Trophoblast cell (in vitro differentiated cells and primary cell): ENCODE measurements around the gene EPN2.

Experiments
- DNase-seq, 2 donors: peaks; one replicate each; pipeline ENCODE4 v3.0.0-alpha.2; 2016
- H2AFZ ChIP-seq: 2 replicates; pipeline ENCODE4 v1.6.1; 2013; ENCODE audit warnings: low read length, moderate library complexity, mild to moderate bottlenecking; ENCODE audit not compliant: insufficient read depth, poor library complexity
- H2AK5ac ChIP-seq: 2 replicates; pipeline ENCODE4 v1.6.1; 2013; ENCODE audit warnings: mild to moderate bottlenecking, low read length
- H2BK120ac ChIP-seq: 2 replicates; pipeline ENCODE4 v1.6.1; 2013; ENCODE audit warnings: low read length, mild to moderate bottlenecking, moderate library complexity; ENCODE audit not compliant: insufficient read depth, poor library complexity
- H2BK12ac ChIP-seq: 2 replicates; pipeline ENCODE4 v1.6.1; 2013; ENCODE audit warnings: mild to moderate bottlenecking, low read length, moderate library complexity
- H2BK5ac ChIP-seq: 2 replicates; pipeline ENCODE4 v1.6.1; 2013; ENCODE audit warnings: low read length, low read depth, moderate library complexity, mild to moderate bottlenecking; ENCODE audit not compliant: poor library complexity
- H3K14ac ChIP-seq: 2 replicates; pipeline ENCODE4 v1.6.1; 2013; ENCODE audit warnings: mild to moderate bottlenecking, low read length
- H3K18ac ChIP-seq: 2 replicates; pipeline ENCODE4 v1.6.1; 2013; ENCODE audit warnings: mild to moderate bottlenecking, low read length
- H3K23ac ChIP-seq: 2 replicates; pipeline ENCODE4 v1.6.1; 2013; ENCODE audit warnings: low read length
- H3K27ac ChIP-seq: 2 replicates; pipeline ENCODE4 v1.5.1; 2013; ENCODE audit warnings: low read depth, mild to moderate bottlenecking, inconsistent platforms, low read length, moderate library complexity
- H3K27me3 ChIP-seq: 2 replicates; pipeline ENCODE4 v1.6.1; 2013; ENCODE audit warnings: inconsistent platforms, mild to moderate bottlenecking, low read length, moderate library complexity; ENCODE audit not compliant: insufficient read depth
- H3K36me3 ChIP-seq, 2 experiments: 1 replicate in 1 of 2; 2 replicates in 1 of 2; pipeline ENCODE4 v1.6.1; 2013; ENCODE audit warnings: low read length in 2 of 2, mild to moderate bottlenecking in 2 of 2, moderate library complexity in 1 of 2; ENCODE audit not compliant: insufficient read depth in 2 of 2, control insufficient read depth in 1 of 2
- H3K4ac ChIP-seq: 2 replicates; pipeline ENCODE4 v1.6.1; 2013; ENCODE audit warnings: low read depth, mild to moderate bottlenecking, low read length, moderate library complexity
- H3K4me1 ChIP-seq, 2 experiments: 1 replicate in 1 of 2; 2 replicates in 1 of 2; pipeline ENCODE4 v1.6.1; 2013; ENCODE audit warnings: low read length in 2 of 2, mild to moderate bottlenecking in 2 of 2, moderate library complexity in 1 of 2; ENCODE audit not compliant: insufficient read depth in 2 of 2, control insufficient read depth in 1 of 2
- H3K4me2 ChIP-seq: 2 replicates; pipeline ENCODE4 v1.6.1; 2013; ENCODE audit warnings: inconsistent platforms, mild to moderate bottlenecking, low read length, moderate library complexity
- H3K4me3 ChIP-seq: 2 replicates; pipeline ENCODE4 v1.5.1; 2013; ENCODE audit warnings: mild to moderate bottlenecking, low read depth, low read length, inconsistent platforms
- H3K79me1 ChIP-seq: one replicate; pipeline ENCODE4 v1.6.1; 2013; ENCODE audit warnings: low read length
- H3K79me2 ChIP-seq: 2 replicates; pipeline ENCODE4 v1.6.1; 2013; ENCODE audit warnings: low read length, mild to moderate bottlenecking; ENCODE audit not compliant: control insufficient read depth, insufficient read depth, poor library complexity
- H3K9ac ChIP-seq: 2 replicates; pipeline ENCODE4 v1.6.1; 2013; ENCODE audit warnings: mild to moderate bottlenecking, low read length
- H3K9me3 ChIP-seq: 2 replicates; pipeline ENCODE4 v1.6.1; 2013; ENCODE audit warnings: low read depth, mild to moderate bottlenecking, control low read depth, inconsistent platforms, low read length; ENCODE audit not compliant: insufficient read depth
- H4K12ac ChIP-seq: 2 replicates; pipeline ENCODE4 v1.6.1; 2013; ENCODE audit warnings: low read depth, mild to moderate bottlenecking, low read length, moderate library complexity
- H4K8ac ChIP-seq: 2 replicates; pipeline ENCODE4 v1.6.1; 2013; ENCODE audit warnings: low read depth, mild to moderate bottlenecking, low read length, moderate library complexity
- H4K91ac ChIP-seq: one replicate; pipeline ENCODE4 v1.6.1; 2013; ENCODE audit warnings: low read depth, mild to moderate bottlenecking, low read length, moderate library complexity
- WGBS: extraction: QIAGEN DNeasy Blood & Tissue Kit; methylation state at CpG from one replicate; pipeline ENCODE4 v1.1.7; 2013; ENCODE audit warnings: missing lambda C conversion rate; ENCODE audit not compliant: insufficient read length, insufficient coverage; ENCODE audit errors: extremely low coverage; 5-methylcytosine and 5-hydroxymethylcytosine counted together

EPN2 gene

GRCh38 chr17:19290066-19290705 lies 53.0 kb downstream of the EPN2 start:
- peaks cover 7% of the 10 kb centered on the region for H3K79me2 ChIP-seq
- H3K36me3 ChIP-seq, result peaks cover 10 to 12% of the 10 kb centered on the region in 2 experiments
- H3K18ac ChIP-seq, result peak overlapping the region; percentile 8
- H3K4ac ChIP-seq, result no peak overlapping the region
- H3K27me3 ChIP-seq, result no peaks in the 10 kb centered on the region
- no peak overlapping the region for H2AFZ ChIP-seq
- H3K27ac ChIP-seq, result peak overlapping the region; percentile 60
- no CpG with 5 or more reads among the region's 9 CpGs for WGBS
- peak overlapping the region; percentile 22 for H3K4me2 ChIP-seq
- no peak overlapping the region for H4K12ac ChIP-seq
- no peak overlapping the region for H2AK5ac ChIP-seq
- no peaks in the 10 kb centered on the region for H3K9me3 ChIP-seq
- no peak for DNase-seq
- peak overlapping the region; percentile 12 for H2BK12ac ChIP-seq
- H3K79me1 ChIP-seq, result peaks cover 26% of the 10 kb centered on the region
- no peak overlapping the region for H3K4me3 ChIP-seq
- no peak overlapping the region for H3K23ac ChIP-seq
- H4K91ac ChIP-seq, result peak overlapping the region; percentile 37
- no peak overlapping the region for H2BK120ac ChIP-seq
- H4K8ac ChIP-seq, result no peak overlapping the region
- peak overlapping the region; percentile 2 for H2BK5ac ChIP-seq
- peaks cover 36 to 43% of the 10 kb centered on the region in 2 experiments for H3K4me1 ChIP-seq
- peak overlapping the region; percentile 44 for H3K14ac ChIP-seq
- H3K9ac ChIP-seq, result no peak overlapping the region

DNA sequence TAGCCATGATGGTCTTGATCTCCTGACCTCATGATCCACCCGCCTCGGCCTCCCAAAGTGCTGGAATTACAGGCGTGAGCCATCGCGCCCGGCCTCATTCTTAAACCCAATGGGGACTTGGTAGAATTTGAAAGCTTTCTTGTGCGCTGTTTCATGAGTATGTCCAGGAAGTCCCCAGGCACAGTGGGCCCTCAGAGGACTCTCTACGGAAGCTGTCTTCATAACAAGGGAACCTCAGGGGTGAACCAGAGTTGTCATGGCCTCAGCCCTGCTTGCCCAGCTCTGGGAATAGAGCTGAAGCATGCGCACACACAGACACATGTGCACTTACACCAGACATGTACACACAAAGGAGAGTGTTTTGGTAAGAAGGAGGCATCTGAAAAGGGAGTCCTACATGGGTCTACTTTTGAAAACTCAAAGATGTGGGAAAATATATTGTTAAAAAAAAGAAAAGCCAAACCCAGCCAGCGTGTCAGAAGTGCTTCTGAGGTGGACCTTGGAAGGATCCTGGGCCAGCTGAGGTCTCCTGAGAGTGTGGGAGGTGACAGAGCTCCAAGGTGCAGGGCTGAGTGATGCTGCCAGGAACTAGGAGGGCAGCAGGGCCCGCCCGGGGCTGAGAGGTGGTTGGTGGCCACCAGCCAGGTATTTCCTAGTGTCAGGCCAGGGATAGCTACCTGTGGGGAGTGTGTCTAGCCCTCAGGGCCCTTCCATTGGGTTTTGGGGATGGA lies 54.6 kb downstream of the EPN2 start:
- Histone ChIP-seq H3K79me1 (peaks cover 26% of the 10 kb centered on the region), H3K4me3 (no peak overlapping the region), H4K91ac (no peak overlapping the region), H3K9ac (no peak overlapping the region), H2AK5ac (no peak overlapping the region), H2BK120ac (no peak overlapping the region), H2BK5ac (no peak overlapping the region), H4K8ac (no peak overlapping the region), H3K18ac (peak overlapping the region; percentile 25), H3K4ac (no peak overlapping the region), H3K4me2 (no peak overlapping the region), H3K9me3 (no peaks in the 10 kb centered on the region), H2AFZ (no peak overlapping the region), H3K27me3 (no peaks in the 10 kb centered on the region), H3K4me1 (peaks cover 31 to 35% of the 10 kb centered on the region in 2 experiments), H3K27ac (no peak overlapping the region), H4K12ac (no peak overlapping the region), H2BK12ac (no peak overlapping the region), H3K23ac (no peak overlapping the region), H3K14ac (no peak overlapping the region), H3K79me2 (peaks cover 5% of the 10 kb centered on the region), H3K36me3 (peaks cover 4% of the 10 kb centered on the region in 2 experiments)
- no peak for DNase-seq
- WGBS, result no CpG with 5 or more reads among the region's 12 CpGs

GRCh38 chr17:19292377-19292711 lies 55.2 kb downstream of the EPN2 start:
- Histone ChIP-seq H3K27me3 (no peaks in the 10 kb centered on the region), H3K79me1 (peaks cover 25% of the 10 kb centered on the region), H2BK5ac (no peak overlapping the region), H4K91ac (no peak overlapping the region), H3K36me3 (peaks cover 4% of the 10 kb centered on the region in 2 experiments), H3K9me3 (no peaks in the 10 kb centered on the region), H3K4me1 (peaks cover 28 to 33% of the 10 kb centered on the region in 2 experiments), H3K27ac (no peak overlapping the region), H3K4ac (no peak overlapping the region), H3K4me2 (no peak overlapping the region), H2BK120ac (no peak overlapping the region), H2AK5ac (no peak overlapping the region), H4K8ac (no peak overlapping the region), H3K9ac (no peak overlapping the region), H2AFZ (no peak overlapping the region), H3K4me3 (no peak overlapping the region), H3K23ac (no peak overlapping the region), H2BK12ac (no peak overlapping the region), H4K12ac (no peak overlapping the region), H3K79me2 (peaks cover 5% of the 10 kb centered on the region), H3K18ac (peak overlapping the region; percentile 25), H3K14ac (no peak overlapping the region)
- DNase-seq, result no peak
- no CpG with 5 or more reads among the region's 4 CpGs for WGBS

DNA sequence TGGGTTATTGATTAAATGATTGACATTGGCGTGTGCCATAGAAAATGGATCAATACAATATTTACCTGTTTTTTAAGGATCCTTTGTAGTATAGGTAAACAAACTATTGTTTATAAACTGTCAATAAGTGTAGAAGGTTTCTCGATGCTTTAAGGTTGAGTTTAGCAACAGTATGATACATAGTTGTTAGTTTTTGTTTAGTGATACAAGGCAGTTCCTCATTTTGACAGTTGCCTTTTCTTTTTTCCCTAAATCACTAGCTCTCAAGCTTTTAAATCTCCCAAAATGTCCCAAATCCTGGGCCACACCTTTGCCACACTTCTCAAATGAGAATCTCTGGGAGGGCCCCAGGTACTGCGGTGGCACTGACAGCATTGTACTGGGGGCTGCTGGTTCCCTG lies 57.3 kb downstream of the EPN2 start:
- Histone ChIP-seq H3K36me3 (peaks cover 4% of the 10 kb centered on the region in 2 experiments), H3K4me3 (no peak overlapping the region), H3K23ac (no peak overlapping the region), H4K12ac (no peak overlapping the region), H2BK12ac (no peak overlapping the region), H2AFZ (no peak overlapping the region), H2AK5ac (no peak overlapping the region), H3K79me1 (peaks cover 9% of the 10 kb centered on the region), H2BK120ac (no peak overlapping the region), H3K27me3 (no peaks in the 10 kb centered on the region), H4K91ac (no peak overlapping the region), H3K4me1 (peaks cover 11 to 16% of the 10 kb centered on the region in 2 experiments), H3K18ac (no peak overlapping the region), H3K4me2 (no peak overlapping the region), H3K9me3 (no peaks in the 10 kb centered on the region), H3K79me2 (peaks cover 2% of the 10 kb centered on the region), H3K14ac (no peak overlapping the region), H2BK5ac (no peak overlapping the region), H4K8ac (no peak overlapping the region), H3K27ac (no peak overlapping the region), H3K4ac (no peak overlapping the region), H3K9ac (no peak overlapping the region)
- WGBS, result no CpG with 5 or more reads among the region's 3 CpGs
- no peak for DNase-seq
